HepG2 (cell line): ENCODE results near the gene ANKRD42. TPM values are rescaled to one million over a fixed set of nuclear protein-coding genes. Genes with fewer than 3 reads are reported as not detected.

Experiments used
- DMAP1 ChIP-seq: IDR thresholded peaks from 2 replicates; pipeline ENCODE4 v1.6.1; 2016
- HHEX ChIP-seq: IDR thresholded peaks from 2 replicates; pipeline ENCODE4 v1.6.1; 2016; ENCODE audit warnings: control low read depth
- HMG20A ChIP-seq: IDR thresholded peaks from 2 replicates; pipeline ENCODE4 v1.6.1; 2016; ENCODE audit warnings: borderline replicate concordance
- KAT7 ChIP-seq: IDR thresholded peaks from 2 replicates; pipeline ENCODE4 v1.6.1; 2018; ENCODE audit warnings: borderline replicate concordance, missing compliant biosample characterization
- MATR3 ChIP-seq: sonication (generic); formaldehyde crosslinking; IDR thresholded peaks from 2 replicates; pipeline ENCODE4 v1.4.0; 2020; ENCODE audit warnings: missing genetic modification reagents
- NFRKB ChIP-seq: fragments of 450-650 bp; IDR thresholded peaks from 2 replicates; pipeline ENCODE4 v1.6.1; 2017
- NFYC ChIP-seq: IDR thresholded peaks from 2 replicates; pipeline ENCODE4 v1.6.1; 2016; ENCODE audit warnings: missing genetic modification reagents, missing compliant biosample characterization
- SRSF1 ChIP-seq: fragments of 200-400 bp; formaldehyde crosslinking; optimal IDR thresholded peaks from 2 replicates; pipeline ENCODE3; 2017; ENCODE audit warnings: mild to moderate bottlenecking, low read depth, low read length, moderate library complexity
- SUZ12 ChIP-seq: fragments of 150-350 bp; IDR thresholded peaks from 2 replicates; pipeline ENCODE4 v1.6.1; 2014; ENCODE audit warnings: low read depth, low read length
- ZEB1 ChIP-seq: IDR thresholded peaks from 2 replicates; pipeline ENCODE4 v1.6.1; 2012; ENCODE audit warnings: mild to moderate bottlenecking, low read depth, inconsistent platforms; ENCODE audit not compliant: insufficient replicate concordance
- ZNF17 ChIP-seq: sonication (generic); formaldehyde crosslinking; IDR thresholded peaks from 2 replicates; pipeline ENCODE4 v1.5.0; 2020; ENCODE audit warnings: mild to moderate bottlenecking, missing genetic modification reagents
- ZNF615 ChIP-seq: sonication (generic); formaldehyde crosslinking; IDR thresholded peaks from 2 replicates; pipeline ENCODE4 v1.5.0; 2020; ENCODE audit warnings: mild to moderate bottlenecking, missing genetic modification reagents, borderline replicate concordance
- ZNF720 ChIP-seq: sonication (generic); formaldehyde crosslinking; IDR thresholded peaks from 2 replicates; pipeline ENCODE4 v1.4.0; 2020; ENCODE audit warnings: missing genetic modification reagents
- ZNF891 ChIP-seq: sonication (generic); formaldehyde crosslinking; IDR thresholded peaks from 2 replicates; pipeline ENCODE4 v1.5.0; 2020; ENCODE audit warnings: mild to moderate bottlenecking, missing genetic modification reagents
- ZSCAN9 ChIP-seq: IDR thresholded peaks from 2 replicates; pipeline ENCODE4 v1.6.1; 2016; ENCODE audit warnings: borderline replicate concordance
- polyA plus RNA-seq, 8 experiments: library from polyadenylated mRNA; depleted of rRNA in 3 of 8; stranded (reverse) in 7 of 8; unstranded in 1 of 8; fragments of >200 nt; fragmentation: Illumina TruSeq in 4 of 8; extraction: Trizol in 4 of 8; gene quantifications; 2 replicates each; pipeline versions ENCODE4 v1.2.1 to v1.2.3, GENCODE V29; 2011 to 2016; ENCODE audit warnings: low read depth in 4 of 8, missing spikeins in 1 of 8, mixed read lengths in 1 of 8; ENCODE audit not compliant: insufficient read depth in 1 of 8
- total RNA-seq, 5 experiments: library from RNA; depleted of rRNA; stranded (reverse); fragments of >200 nt; fragmentation: Illumina TruSeq; extraction: Trizol; gene quantifications; 2 replicates each; pipeline ENCODE4 v1.2.3, GENCODE V29; 2016; ENCODE audit warnings: low read depth in 1 of 5
- TF ChIP-seq, protein P1 (sequence below): sonication (generic); formaldehyde crosslinking; IDR thresholded peaks from 2 replicates; pipeline ENCODE4 v1.4.0; 2020; ENCODE audit warnings: mild to moderate bottlenecking, missing genetic modification reagents
- TF ChIP-seq, protein P2 (sequence below): sonication (generic); formaldehyde crosslinking; IDR thresholded peaks from 2 replicates; pipeline ENCODE4 v1.8.0; 2022; ENCODE audit warnings: missing genetic modification reagents, mild to moderate bottlenecking, borderline replicate concordance
- TF ChIP-seq, protein P3 (sequence below): sonication (generic); formaldehyde crosslinking; IDR thresholded peaks from 2 replicates; pipeline ENCODE4 v1.4.0; 2020; ENCODE audit warnings: missing genetic modification reagents
- TF ChIP-seq, protein P4 (sequence below): sonication (generic); formaldehyde crosslinking; IDR thresholded peaks from 2 replicates; pipeline ENCODE4 v1.4.0; 2020; ENCODE audit warnings: mild to moderate bottlenecking, missing genetic modification reagents
- TF ChIP-seq, protein P5 (sequence below): sonication (generic); formaldehyde crosslinking; IDR thresholded peaks from 2 replicates; pipeline ENCODE4 v1.8.0; 2022; ENCODE audit warnings: mild to moderate bottlenecking, missing genetic modification reagents

Gene ANKRD42
- total and polyA plus RNA-seq, 2 of the 13 experiments (the other 11 are each of a cell fraction or from before 2014, with no cell fraction given), result 2.2 to 3.7 TPM

DNA sequence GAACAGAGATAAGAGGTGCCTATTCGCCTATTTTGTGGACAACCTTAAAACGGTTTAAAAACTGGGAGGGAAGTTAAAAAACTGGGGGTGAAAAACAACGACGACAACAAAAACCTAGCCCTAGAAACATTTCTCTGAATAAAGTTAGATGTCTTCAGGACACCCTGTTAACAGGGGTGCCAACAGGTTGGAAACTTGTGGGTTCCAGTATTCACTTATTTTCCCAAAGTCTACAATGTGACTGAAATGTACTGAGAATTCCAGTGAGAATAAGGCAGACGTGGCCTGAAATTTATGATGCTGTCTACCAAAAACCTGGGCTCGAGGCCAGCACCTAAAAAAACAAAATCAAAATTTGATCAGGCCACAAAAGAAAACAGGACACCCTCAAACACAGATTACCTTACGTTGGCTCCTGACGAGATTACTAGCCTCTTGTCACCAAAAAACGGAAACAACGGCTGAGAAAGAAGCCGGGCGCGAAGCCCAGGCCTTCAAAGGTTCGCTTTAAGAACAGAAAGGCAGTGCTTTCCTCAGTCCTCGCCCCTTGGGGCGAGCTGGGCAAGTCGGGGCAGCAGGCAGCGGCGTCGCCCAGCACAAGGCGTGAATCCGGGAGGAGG is 91.7 kb downstream of the ANKRD42 start (continued):
- TF ChIP-seq, protein P1, sequence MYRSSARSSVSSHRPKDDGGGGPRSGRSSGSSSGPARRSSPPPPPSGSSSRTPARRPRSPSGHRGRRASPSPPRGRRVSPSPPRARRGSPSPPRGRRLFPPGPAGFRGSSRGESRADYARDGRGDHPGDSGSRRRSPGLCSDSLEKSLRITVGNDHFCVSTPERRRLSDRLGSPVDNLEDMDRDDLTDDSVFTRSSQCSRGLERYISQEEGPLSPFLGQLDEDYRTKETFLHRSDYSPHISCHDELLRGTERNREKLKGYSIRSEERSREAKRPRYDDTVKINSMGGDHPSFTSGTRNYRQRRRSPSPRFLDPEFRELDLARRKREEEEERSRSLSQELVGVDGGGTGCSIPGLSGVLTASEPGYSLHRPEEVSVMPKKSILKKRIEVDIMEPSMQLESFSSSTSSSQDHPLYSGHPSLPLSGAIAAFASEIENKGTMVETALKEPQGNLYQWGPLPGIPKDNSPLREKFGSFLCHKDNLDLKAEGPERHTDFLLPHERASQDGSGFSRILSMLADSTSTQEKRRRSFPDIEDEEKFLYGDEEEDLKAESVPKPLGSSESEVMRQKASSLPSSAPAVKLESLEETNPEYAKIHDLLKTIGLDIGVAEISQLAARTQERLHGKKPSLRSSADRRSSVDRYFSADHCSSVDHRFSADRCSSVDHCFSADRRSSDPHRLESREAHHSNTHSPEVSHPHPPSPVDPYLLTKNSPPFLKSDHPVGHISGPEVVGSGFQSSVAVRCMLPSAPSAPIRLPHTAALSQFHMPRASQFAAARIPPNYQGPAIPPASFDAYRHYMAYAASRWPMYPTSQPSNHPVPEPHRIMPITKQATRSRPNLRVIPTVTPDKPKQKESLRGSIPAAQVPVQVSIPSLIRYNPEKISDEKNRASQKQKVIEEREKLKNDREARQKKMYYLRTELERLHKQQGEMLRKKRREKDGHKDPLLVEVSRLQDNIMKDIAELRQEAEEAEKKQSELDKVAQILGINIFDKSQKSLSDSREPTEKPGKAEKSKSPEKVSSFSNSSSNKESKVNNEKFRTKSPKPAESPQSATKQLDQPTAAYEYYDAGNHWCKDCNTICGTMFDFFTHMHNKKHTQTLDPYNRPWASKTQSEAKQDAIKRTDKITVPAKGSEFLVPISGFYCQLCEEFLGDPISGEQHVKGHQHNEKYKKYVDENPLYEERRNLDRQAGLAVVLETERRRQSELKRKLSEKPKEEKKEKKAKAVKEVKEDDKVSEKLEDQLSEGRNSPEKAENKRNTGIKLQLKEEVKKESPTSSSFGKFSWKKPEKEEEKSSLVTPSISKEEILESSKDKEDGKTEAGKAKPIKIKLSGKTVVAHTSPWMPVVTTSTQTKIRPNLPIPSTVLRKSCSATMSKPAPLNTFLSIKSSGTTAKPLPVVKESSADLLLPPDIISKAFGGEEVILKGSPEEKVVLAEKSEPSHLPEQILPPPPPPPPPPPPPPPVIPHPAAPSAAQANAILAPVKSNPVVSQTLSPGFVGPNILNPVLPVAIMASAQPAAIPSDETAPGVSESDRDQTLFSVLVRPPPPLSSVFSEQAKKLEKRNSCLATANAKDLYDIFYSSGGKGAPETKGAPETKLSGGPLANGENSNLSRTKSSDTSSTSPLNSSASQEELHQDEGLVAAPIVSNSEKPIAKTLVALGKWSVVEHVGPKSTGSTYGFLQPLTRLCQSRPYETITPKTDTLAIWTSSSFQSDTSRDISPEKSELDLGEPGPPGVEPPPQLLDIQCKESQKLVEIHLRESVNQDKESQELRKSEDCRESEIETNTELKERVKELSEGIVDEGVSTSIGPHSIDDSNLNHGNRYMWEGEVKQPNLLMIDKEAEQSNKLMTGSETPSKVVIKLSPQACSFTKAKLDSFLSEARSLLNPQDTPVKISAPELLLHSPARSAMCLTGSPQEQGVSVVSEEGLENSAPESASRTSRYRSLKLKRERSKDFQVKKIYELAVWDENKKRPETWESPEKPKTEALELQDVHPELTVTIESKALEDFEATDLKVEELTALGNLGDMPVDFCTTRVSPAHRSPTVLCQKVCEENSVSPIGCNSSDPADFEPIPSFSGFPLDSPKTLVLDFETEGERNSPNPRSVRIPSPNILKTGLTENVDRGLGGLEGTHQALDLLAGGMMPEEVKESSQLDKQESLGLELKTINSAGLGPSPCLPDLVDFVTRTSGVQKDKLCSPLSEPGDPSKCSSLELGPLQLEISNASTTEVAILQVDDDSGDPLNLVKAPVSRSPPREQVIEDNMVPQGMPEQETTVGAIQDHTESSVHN (CRISPR knock-in tag), result no peak
- TF ChIP-seq SUZ12, result no peak
- no peak for TF ChIP-seq NFRKB
- TF ChIP-seq ZNF17, result no peak
- no peak for TF ChIP-seq ZSCAN9 (CRISPR knock-in tag)
- TF ChIP-seq, protein P2, sequence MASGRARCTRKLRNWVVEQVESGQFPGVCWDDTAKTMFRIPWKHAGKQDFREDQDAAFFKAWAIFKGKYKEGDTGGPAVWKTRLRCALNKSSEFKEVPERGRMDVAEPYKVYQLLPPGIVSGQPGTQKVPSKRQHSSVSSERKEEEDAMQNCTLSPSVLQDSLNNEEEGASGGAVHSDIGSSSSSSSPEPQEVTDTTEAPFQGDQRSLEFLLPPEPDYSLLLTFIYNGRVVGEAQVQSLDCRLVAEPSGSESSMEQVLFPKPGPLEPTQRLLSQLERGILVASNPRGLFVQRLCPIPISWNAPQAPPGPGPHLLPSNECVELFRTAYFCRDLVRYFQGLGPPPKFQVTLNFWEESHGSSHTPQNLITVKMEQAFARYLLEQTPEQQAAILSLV, result no peak
- TF ChIP-seq DMAP1 (CRISPR knock-in tag), result no peak
- TF ChIP-seq, protein P3, sequence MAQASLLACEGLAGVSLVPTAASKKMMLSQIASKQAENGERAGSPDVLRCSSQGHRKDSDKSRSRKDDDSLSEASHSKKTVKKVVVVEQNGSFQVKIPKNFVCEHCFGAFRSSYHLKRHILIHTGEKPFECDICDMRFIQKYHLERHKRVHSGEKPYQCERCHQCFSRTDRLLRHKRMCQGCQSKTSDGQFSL (CRISPR knock-in tag), result no peak
- no peak for TF ChIP-seq HMG20A (CRISPR knock-in tag)
- TF ChIP-seq NFYC (CRISPR knock-in tag), result no peak
- TF ChIP-seq ZNF891 (CRISPR knock-in tag), result no peak
- TF ChIP-seq MATR3 (CRISPR knock-in tag), result no peak
- TF ChIP-seq, protein P4, sequence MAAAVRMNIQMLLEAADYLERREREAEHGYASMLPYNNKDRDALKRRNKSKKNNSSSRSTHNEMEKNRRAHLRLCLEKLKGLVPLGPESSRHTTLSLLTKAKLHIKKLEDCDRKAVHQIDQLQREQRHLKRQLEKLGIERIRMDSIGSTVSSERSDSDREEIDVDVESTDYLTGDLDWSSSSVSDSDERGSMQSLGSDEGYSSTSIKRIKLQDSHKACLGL (CRISPR knock-in tag), result no peak; the same call in 1 of the 2 replicates
- no peak for TF ChIP-seq HHEX (CRISPR knock-in tag)
- TF ChIP-seq, protein P5, sequence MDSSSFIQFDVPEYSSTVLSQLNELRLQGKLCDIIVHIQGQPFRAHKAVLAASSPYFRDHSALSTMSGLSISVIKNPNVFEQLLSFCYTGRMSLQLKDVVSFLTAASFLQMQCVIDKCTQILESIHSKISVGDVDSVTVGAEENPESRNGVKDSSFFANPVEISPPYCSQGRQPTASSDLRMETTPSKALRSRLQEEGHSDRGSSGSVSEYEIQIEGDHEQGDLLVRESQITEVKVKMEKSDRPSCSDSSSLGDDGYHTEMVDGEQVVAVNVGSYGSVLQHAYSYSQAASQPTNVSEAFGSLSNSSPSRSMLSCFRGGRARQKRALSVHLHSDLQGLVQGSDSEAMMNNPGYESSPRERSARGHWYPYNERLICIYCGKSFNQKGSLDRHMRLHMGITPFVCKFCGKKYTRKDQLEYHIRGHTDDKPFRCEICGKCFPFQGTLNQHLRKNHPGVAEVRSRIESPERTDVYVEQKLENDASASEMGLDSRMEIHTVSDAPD (CRISPR knock-in tag), result no peak
- TF ChIP-seq KAT7 (CRISPR knock-in tag), result no peak
- TF ChIP-seq SRSF1, result no peak
- no peak for TF ChIP-seq ZNF720 (CRISPR knock-in tag)
- no peak for TF ChIP-seq ZNF615 (CRISPR knock-in tag)
- no peak for TF ChIP-seq ZEB1
